ENCODE measurements around the gene RIMS1. TPM values are rescaled to one million over a fixed set of nuclear protein-coding genes. Genes with fewer than 3 reads are reported as not detected.
"Not testable (repeated sequence)": the region's sequence is repeated elsewhere in the genome, so short reads cannot be mapped to it uniquely, and the experiment has no call there.

The RIMS1 gene
- total RNA-seq, 1 donor from 2014 or later, result not detected

- intact Hi-C loops (cut with micrococcal nuclease), result no loop called here
These were observed 96.0 kb downstream of the RIMS1 start for GRCh38 chr6:71982389-71982788.

GRCh38 chr6:71983131-71983530, 96.8 kb downstream of the RIMS1 start:
- intact Hi-C loops (cut with micrococcal nuclease), result no loop called here

GRCh38 chr6:71994705-71995271, 108.4 kb downstream of the RIMS1 start:
- intact Hi-C loops (cut with micrococcal nuclease), result no loop called here

GRCh38 chr6:71997341-71997740, 111.0 kb downstream of the RIMS1 start:
- intact Hi-C loops (cut with micrococcal nuclease), result no loop called here

GRCh38 chr6:72002415-72002814, 116.1 kb downstream of the RIMS1 start:
- intact Hi-C loops (cut with micrococcal nuclease), result no loop called here

- intact Hi-C loops (cut with micrococcal nuclease), result not testable (repeated sequence)
These were observed 120.2 kb downstream of the RIMS1 start for GRCh38 chr6:72006591-72006990.

GRCh38 chr6:72022830-72023229, 136.5 kb downstream of the RIMS1 start:
- intact Hi-C loops (cut with micrococcal nuclease), result no loop called here

GRCh38 chr6:72031471-72031870, 145.1 kb downstream of the RIMS1 start:
- intact Hi-C loops (cut with micrococcal nuclease), result no loop called here

GRCh38 chr6:72032086-72032485, 145.7 kb downstream of the RIMS1 start:
- intact Hi-C loops (cut with micrococcal nuclease), result no loop called here

- intact Hi-C loops (cut with micrococcal nuclease), result no loop called here
These were observed 149.1 kb downstream of the RIMS1 start for GRCh38 chr6:72035486-72035885.

GRCh38 chr6:72035966-72036365, 149.6 kb downstream of the RIMS1 start:
- intact Hi-C loops (cut with micrococcal nuclease), result no loop called here

GRCh38 chr6:72037006-72037405, 150.7 kb downstream of the RIMS1 start:
- intact Hi-C loops (cut with micrococcal nuclease), result no loop called here

- intact Hi-C loops (cut with micrococcal nuclease), result no loop called here
These were observed 153.8 kb downstream of the RIMS1 start for GRCh38 chr6:72040111-72040510.

GRCh38 chr6:72042088-72042487, 155.7 kb downstream of the RIMS1 start:
- intact Hi-C loops (cut with micrococcal nuclease), result no loop called here

- intact Hi-C loops (cut with micrococcal nuclease), result no loop called here
These were observed 161.7 kb downstream of the RIMS1 start for GRCh38 chr6:72048080-72048479.

- intact Hi-C loops (cut with micrococcal nuclease), result no loop called here
These were observed 163.0 kb downstream of the RIMS1 start for GRCh38 chr6:72049376-72049775.

- intact Hi-C loops (cut with micrococcal nuclease), result no loop called here
These were observed 174.9 kb downstream of the RIMS1 start for GRCh38 chr6:72061286-72061685.

GRCh38 chr6:72064399-72064975, 178.1 kb downstream of the RIMS1 start:
- intact Hi-C loops (cut with micrococcal nuclease), result no loop called here

- intact Hi-C loops (cut with micrococcal nuclease), result no loop called here
These were observed 191.7 kb downstream of the RIMS1 start for GRCh38 chr6:72078096-72078495.

GRCh38 chr6:72080260-72080941, 194.1 kb downstream of the RIMS1 start:
- intact Hi-C loops (cut with micrococcal nuclease), result loop anchor here (10.0 kb wide), 1 partner anchor 886 kb away; no protein-coding TSS in a partner anchor

GRCh38 chr6:72081871-72082270, 195.5 kb downstream of the RIMS1 start:
- intact Hi-C loops (cut with micrococcal nuclease), result loop anchor here (10.0 kb wide), 1 partner anchor 887 kb away; no protein-coding TSS in a partner anchor

GRCh38 chr6:72083976-72084375, 197.6 kb downstream of the RIMS1 start:
- intact Hi-C loops (cut with micrococcal nuclease), result loop anchor here (10.0 kb wide), 1 partner anchor 889 kb away; no protein-coding TSS in a partner anchor
